Liver (tissue), 9 donors: ENCODE results near the gene MLN. TPM values are rescaled to one million over a fixed set of nuclear protein-coding genes. Genes with fewer than 3 reads are reported as not detected.

ENCODE experiments used
- DNase-seq: peaks from one replicate; pipeline ENCODE4 v3.0.0-alpha.2; 2017; ENCODE audit warnings: low spot score
- H3K27ac ChIP-seq, 2 donors: one replicate each; pipeline ENCODE4 v1.7.0; 2013; ENCODE audit warnings: inconsistent platforms in 2 of 2, low read length in 2 of 2, control low read depth in 1 of 2, low read depth in 1 of 2, mild to moderate bottlenecking in 1 of 2
- H3K27me3 ChIP-seq, 4 donors: one replicate each; pipeline versions ENCODE4 v1.6.1 to v1.7.0; 2013; ENCODE audit warnings: low read length in 3 of 4, inconsistent platforms in 1 of 4, mild to moderate bottlenecking in 1 of 4, moderate library complexity in 1 of 4; ENCODE audit not compliant: control insufficient read depth in 4 of 4, insufficient read depth in 4 of 4
- H3K36me3 ChIP-seq, 4 donors: one replicate each; pipeline versions ENCODE4 v1.6.1 to v1.7.0; 2013; ENCODE audit warnings: low read length in 3 of 4, mild to moderate bottlenecking in 3 of 4, low read depth in 1 of 4, moderate library complexity in 1 of 4; ENCODE audit not compliant: control insufficient read depth in 4 of 4, insufficient read depth in 3 of 4
- H3K4me1 ChIP-seq, 4 donors: one replicate each; pipeline versions ENCODE4 v1.6.1 to v1.7.0; 2013; ENCODE audit warnings: low read length in 3 of 4, mild to moderate bottlenecking in 3 of 4, moderate library complexity in 1 of 4; ENCODE audit not compliant: control insufficient read depth in 4 of 4, insufficient read depth in 4 of 4
- H3K4me3 ChIP-seq, 3 donors: one replicate each; pipeline versions ENCODE4 v1.6.1 to v1.7.0; 2013; ENCODE audit warnings: low read length in 3 of 3, control low read depth in 1 of 3, low read depth in 1 of 3, mild to moderate bottlenecking in 1 of 3
- H3K9ac ChIP-seq, 2 donors: one replicate each; pipeline ENCODE4 v1.7.0; 2013; ENCODE audit warnings: low read length in 2 of 2, mild to moderate bottlenecking in 2 of 2, moderate library complexity in 2 of 2, control low read depth in 1 of 2, low read depth in 1 of 2
- H3K9me3 ChIP-seq, 4 donors: one replicate each; pipeline versions ENCODE4 v1.6.1 to v1.7.0; 2013; ENCODE audit warnings: low read length in 3 of 4; ENCODE audit not compliant: control insufficient read depth in 4 of 4
- ATF3 ChIP-seq: IDR thresholded peaks from 2 replicates; pipeline ENCODE4 v1.6.1; 2016; ENCODE audit warnings: antibody characterized with exemption
- CTCF ChIP-seq: fragments of 150-350 bp; IDR thresholded peaks from 2 replicates; pipeline ENCODE4 v1.5.1; 2017; ENCODE audit warnings: improper control_type of control experiment, low read depth, low read length; ENCODE audit not compliant: missing input control
- EGR1 ChIP-seq, 2 donors: IDR thresholded peaks; 2 replicates each; pipeline ENCODE4 v1.6.1; 2016 to 2018; ENCODE audit warnings: antibody characterized with exemption in 2 of 2, low read depth in 2 of 2
- HNF4A ChIP-seq, 2 donors: conservative IDR thresholded peaks; 2 replicates each; pipeline ENCODE4 v1.6.1; 2016; ENCODE audit warnings: antibody characterized with exemption in 2 of 2, mild to moderate bottlenecking in 2 of 2
- HNF4G ChIP-seq: IDR thresholded peaks from 2 replicates; pipeline ENCODE4 v1.6.1; 2016; ENCODE audit warnings: antibody characterized with exemption
- RAD21 ChIP-seq, 2 donors: IDR thresholded peaks; 2 replicates each; pipeline ENCODE4 v1.6.1; 2016; ENCODE audit warnings: antibody characterized with exemption in 2 of 2, mild to moderate bottlenecking in 2 of 2
- REST ChIP-seq: IDR thresholded peaks from 2 replicates; pipeline ENCODE4 v1.6.1; 2016; ENCODE audit warnings: antibody characterized with exemption, mild to moderate bottlenecking
- SP1 ChIP-seq: IDR thresholded peaks from 2 replicates; pipeline ENCODE4 v1.6.1; 2018; ENCODE audit warnings: antibody characterized with exemption, mild to moderate bottlenecking
- WGBS: extraction: QIAGEN DNeasy Blood & Tissue Kit; methylation state at CpG from one replicate; pipeline ENCODE4 v1.1.7; 2013; 5-methylcytosine and 5-hydroxymethylcytosine counted together
- polyA plus RNA-seq, 2 donors: library from polyadenylated mRNA; stranded (reverse) in 1 of 2; unstranded in 1 of 2; fragments of 200-250 nt in 1 of 2; fragments of >200 nt in 1 of 2; fragmentation: Nextera tagmentation in 1 of 2; extraction: Ambion mirVana in 1 of 2; gene quantifications; one replicate each; pipeline versions ENCODE4 v1.2.1 to v1.2.3, GENCODE V29; 2013 to 2015
- total RNA-seq, 2 donors: library from RNA; depleted of rRNA; stranded (reverse); fragments of >200 nt; gene quantifications; one replicate each; pipeline ENCODE4 v1.2.3, GENCODE V29; 2014
- donor health status: healthy.
- donor health status: healthy.
- donor health status: healthy.
- donor health status: healthy.
- donor health status: healthy.

Gene MLN
- total and polyA plus RNA-seq, 4 donors = not detected

GRCh38 chr6:33820243-33820642, 16.4 kb upstream of the MLN start:
- Histone ChIP-seq H3K9me3 (no peaks in the 10 kb centered on the region), H3K27me3 (no peaks in the 10 kb centered on the region), H3K4me3 (no peak overlapping the region), H3K4me1 (peaks cover 0 to 3% (median 0%) of the 10 kb centered on the region in 4 donors), H3K36me3 (no peaks in the 10 kb centered on the region), H3K27ac (no peak overlapping the region), H3K9ac (no peak overlapping the region)
- TF ChIP-seq CTCF = no peak
- WGBS = 84% methylated on average over 10 of the region's 10 CpGs
- DNase-seq = no peak

- TF ChIP-seq HNF4A (conservative IDR thresholded peaks at IDR 0.05) (peak; percentile 10 to 36), CTCF (no peak)
- no peak for DNase-seq
- peaks cover 0 to 3% (median 0%) of the 10 kb centered on the region in 4 donors for H3K27me3 ChIP-seq
- no peak overlapping the region for H3K9ac ChIP-seq
- peaks cover 0 to 3% (median 0%) of the 10 kb centered on the region in 4 donors for H3K4me1 ChIP-seq
- no peaks in the 10 kb centered on the region for H3K9me3 ChIP-seq
- H3K4me3 ChIP-seq = no peak overlapping the region
- H3K27ac ChIP-seq = no peak overlapping the region
- H3K36me3 ChIP-seq = no peaks in the 10 kb centered on the region
- 75% methylated on average over 4 of the region's 4 CpGs for WGBS
These were observed 15.2 kb upstream of the MLN start for GRCh38 chr6:33819021-33819420.

- Histone ChIP-seq H3K4me1 (peaks cover 0 to 3% (median 0%) of the 10 kb centered on the region in 4 donors), H3K27me3 (peaks cover 0 to 3% (median 0%) of the 10 kb centered on the region in 4 donors), H3K4me3 (no peak overlapping the region), H3K9me3 (no peaks in the 10 kb centered on the region), H3K9ac (no peak overlapping the region), H3K36me3 (no peaks in the 10 kb centered on the region), H3K27ac (no peak overlapping the region)
- 88% methylated on average over 3 of the region's 3 CpGs for WGBS
- no peak for DNase-seq
- TF ChIP-seq EGR1 (IDR thresholded peaks at IDR 0.05; ENCODE audit: low read depth in 2 of 2) (no peak), RAD21 (IDR thresholded peaks at IDR 0.05) (no peak), HNF4G (no peak), REST (no peak), SP1 (no peak), ATF3 (no peak), CTCF (no peak)
These were observed 14.5 kb upstream of the MLN start for GRCh38 chr6:33818293-33818692.
